HG03521 (cell line): ENCODE measurements around the gene SLC22A31.

Experiments
- ATAC-seq: cut with Tn5 transposase; IDR thresholded peaks from one replicate; pipeline ENCODE4 v1.9.1; 2021; ENCODE audit warnings: mild to moderate bottlenecking, moderate library complexity; ENCODE audit not compliant: unreplicated experiment

SLC22A31 gene

DNA sequence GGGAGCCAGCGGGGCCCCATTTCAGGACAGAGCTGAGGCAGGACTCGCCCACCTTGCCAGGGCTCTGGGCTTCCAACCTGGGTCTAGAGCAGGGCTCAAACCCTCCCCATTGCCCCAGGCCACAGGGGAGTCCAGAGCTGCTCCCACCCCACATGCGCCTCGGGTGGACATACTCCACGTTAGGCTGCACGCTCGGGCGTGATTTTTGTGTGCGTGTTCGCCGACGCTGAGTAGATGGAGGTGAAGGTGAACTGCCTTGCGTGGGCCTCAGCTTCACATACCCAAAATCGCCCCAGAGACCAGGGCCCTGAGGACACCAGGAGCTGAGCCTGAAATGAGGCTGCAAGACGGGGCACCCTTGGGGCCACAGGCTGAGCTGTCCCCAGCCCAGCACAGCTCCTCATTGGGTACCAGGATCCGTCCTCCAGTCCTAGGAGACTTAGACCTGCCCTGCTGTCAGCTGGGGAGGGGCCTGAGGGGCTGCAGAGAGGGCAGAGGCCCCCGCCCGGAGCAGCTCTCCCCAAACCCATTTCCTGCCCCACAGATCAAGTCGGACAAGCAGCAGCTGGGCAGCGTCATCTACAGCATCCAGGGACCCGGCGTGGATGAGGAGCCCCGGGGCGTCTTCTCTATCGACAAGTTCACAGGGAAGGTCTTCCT, 20.6 kb downstream of the SLC22A31 start:
- ATAC-seq = no peak

- no peak for ATAC-seq
These were observed 21.2 kb downstream of the SLC22A31 start for GRCh38 chr16:89179148-89179484.

DNA sequence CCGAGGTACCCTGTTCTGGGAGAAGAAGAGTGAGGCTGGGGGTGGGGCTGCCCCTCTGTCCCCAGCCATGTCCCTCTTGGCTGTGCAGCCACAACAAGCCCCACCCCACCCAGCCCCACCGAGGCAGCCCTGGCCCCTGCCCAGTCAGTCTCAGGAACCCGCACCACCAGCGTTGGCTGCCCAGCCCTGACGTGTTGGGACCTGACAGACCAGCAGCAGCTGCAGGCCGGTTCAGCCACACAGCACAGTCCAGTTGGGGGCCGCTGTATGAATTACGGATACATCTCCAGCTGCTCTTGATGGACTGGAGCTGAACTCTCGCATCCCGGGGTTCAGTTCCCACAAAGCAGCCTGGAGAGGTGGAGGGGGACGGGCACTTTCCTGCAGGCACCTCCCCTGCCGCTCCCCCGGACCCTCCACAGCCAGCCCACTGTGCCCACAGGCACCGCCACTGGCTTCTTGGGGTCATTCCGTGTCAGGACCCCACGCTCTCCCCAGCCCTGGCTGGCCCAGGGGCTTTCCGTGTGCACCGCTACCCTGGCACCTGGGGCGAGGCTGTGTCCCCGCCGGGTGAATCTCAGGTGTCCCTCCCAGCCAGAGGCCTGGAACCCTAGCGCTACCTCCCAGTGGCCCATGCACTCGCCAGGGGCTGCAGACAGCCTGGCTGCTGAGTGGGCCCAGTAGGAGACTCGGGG, 21.7 kb downstream of the SLC22A31 start:
- no peak for ATAC-seq

- no peak for ATAC-seq
These were observed 22.8 kb downstream of the SLC22A31 start for GRCh38 chr16:89177501-89177900.

GRCh38 chr16:89176717-89177116, 23.6 kb downstream of the SLC22A31 start:
- ATAC-seq = no peak

DNA sequence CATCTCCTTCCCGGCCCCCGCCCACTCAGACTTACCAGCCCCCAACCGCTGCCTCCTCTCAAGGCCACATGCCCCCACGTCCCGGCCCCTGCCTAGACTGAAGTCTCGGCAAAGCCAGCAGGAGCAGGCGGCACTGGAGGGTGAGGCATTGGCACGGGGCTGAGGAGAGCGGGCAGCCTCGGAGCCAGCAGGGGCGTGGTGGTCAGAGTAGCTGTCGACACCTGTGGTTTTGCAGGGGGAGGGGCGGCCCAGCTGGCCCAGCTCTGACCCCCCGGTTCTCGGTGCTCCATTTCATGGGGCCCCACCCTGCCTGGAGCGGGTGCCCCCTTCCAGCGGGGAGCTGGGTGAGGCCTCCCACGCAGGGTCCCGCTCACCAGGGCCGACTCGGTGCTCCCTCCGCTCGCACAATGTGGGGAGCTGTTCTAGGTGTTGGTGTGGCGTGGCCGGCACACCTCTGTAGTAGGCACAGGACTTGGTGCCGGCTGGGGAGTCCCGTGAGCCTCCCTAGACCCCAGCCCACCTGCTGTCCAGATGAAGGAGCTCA, 24.1 kb downstream of the SLC22A31 start:
- ATAC-seq = no peak

DNA sequence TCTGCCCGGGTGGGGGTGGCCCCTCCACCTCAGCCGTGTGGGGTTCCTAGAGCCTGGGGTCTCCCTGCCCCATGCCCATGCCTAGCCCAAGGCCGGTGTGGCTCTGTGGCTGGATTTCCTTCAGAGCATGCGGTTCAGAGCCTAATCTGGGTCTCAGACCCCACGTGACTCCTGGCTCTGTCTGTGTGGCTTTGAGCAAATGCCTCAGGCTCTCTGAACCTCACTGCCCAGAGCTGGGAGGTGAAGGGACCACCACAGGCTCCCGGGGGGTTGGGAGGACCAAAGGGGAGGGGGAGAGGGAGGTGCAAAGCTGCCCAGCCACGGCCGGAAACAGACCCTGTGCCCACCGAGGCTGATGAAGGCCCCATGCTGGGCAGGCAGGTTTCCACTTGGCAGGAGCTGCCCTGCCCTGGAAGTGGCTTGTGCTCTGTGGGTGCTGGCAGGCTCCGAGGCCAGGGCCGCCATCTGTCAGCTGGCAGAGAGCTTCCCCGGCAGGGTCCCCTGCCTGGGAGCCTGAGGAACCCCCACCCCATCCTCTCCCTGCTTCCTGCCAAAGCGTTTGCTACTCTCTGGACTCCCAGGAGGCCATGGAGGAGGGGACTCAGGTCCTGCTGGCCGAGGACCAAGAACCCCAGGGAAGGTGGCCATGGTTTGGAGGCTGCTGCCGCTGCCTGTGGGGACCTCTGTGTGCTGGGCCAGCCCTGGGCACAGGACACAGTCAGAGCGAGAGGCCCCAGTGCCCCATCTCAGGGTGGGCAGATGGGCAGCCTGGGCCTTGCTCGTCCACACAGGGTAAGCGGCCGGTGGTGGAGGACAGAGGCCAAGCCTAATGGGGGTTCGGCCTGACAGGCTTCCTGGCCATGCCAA, 24.8 kb downstream of the SLC22A31 start:
- no peak for ATAC-seq

DNA sequence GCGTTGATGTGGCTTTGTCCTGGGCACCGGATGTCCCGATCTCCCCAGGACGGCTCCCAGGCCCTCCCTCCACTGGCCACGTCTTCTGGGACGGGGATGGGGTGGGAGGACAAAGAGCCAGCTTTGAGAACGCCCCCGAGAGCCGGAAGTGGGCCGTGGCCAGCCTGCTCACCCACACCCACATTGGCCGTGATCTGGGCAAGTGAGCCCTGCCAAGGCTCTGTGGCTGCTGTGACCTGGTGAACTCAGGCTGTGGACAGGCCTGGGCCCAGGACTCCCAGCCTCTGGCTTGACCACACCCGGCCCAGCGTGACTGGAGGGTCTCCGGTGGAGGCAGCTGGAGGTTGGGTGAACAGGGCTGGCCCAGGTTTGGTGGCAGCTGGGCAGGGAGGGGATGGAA, 25.5 kb downstream of the SLC22A31 start:
- no peak for ATAC-seq

- ATAC-seq = no peak
These were observed 26.1 kb downstream of the SLC22A31 start for GRCh38 chr16:89174055-89174827.

DNA sequence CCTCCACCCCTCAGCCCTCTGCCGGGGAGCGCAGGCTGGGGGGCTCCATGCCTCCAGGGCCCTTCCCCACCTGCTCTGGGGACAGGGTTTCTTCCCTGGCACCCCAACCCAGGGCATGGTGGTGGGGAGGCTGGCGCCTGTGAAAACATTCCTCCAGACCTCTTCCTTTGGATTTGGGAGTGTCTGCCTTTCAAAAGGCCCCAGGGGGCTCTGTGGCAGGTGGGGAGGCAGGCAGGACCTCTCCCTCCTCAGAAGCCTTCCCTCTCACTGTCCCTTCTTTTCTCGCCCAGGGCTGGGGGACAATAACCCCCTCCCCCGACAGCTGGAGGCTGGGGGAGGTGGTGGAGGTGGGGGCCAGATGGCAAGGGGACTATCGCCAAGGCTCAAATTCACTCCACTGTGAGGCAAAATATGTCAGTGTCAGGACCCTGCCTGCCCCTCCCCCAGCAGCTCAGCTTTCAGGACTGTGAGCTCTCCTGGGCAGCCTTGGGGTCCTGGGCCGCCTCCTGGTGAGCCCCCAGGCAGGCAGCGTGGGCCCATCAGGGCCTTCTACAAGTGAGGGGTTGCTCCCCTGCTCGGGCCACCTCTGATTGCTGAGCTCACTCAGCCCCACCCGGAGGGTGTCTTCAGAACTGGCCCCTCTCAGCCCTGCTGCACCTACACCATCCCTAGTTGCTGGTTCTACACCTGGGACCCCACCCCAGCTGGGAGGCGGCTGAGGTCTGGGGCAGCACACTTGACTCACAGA, 27.0 kb downstream of the SLC22A31 start:
- no peak for ATAC-seq

- ATAC-seq = no peak
These were observed 27.7 kb downstream of the SLC22A31 start for GRCh38 chr16:89172528-89173173.

- ATAC-seq = no peak
These were observed 28.2 kb downstream of the SLC22A31 start for GRCh38 chr16:89172171-89172527.

DNA sequence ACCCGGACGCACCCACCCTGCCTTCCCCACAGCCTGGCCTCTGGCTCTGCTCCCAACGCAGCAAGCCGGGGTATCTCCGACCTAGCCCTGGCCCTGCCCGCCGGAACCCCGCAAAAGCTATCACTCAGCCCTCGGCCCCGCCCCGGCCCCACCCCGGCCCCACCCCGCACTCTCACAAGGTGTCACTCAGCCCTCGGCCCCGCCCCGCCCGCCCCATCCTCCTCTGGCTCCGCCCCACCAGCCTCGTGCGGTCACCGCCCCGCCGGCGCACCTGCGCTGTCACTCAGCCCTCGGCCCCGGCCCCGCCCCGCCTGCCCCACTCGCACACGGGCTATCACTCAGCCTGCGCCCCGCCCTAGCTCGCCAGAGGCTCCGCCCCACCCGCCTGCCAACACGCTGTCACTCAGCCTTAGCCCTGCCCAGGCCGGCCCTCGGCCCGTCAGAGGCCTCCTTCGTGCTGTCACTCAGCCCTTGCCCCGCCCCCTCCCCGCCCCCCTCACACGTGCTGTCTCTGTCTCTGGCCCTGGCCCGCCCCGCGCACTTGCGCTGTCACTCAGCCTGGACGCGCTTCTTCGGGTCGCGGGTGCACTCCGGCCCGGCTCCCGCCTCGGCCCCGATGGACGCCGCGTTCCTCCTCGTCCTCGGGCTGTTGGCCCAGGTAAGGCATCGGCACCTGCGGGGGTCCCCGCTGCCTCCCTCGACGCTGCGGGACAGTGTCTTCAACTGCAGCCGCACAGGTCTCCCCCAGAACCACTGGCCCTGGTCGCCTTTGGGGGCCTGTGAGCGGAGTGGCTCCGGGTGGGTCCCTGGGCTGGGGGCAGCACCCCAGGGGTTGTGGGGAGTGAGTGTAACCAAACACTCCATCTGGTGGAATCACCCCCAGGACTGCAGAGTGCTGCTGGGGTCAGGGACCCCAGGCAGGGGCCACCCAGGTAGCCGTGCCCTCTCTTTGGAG, 28.8 kb downstream of the SLC22A31 start, which contains the start of gene CDH15:
CDH15 (plus strand) TSS at position 533 of the 955 bp plus-strand sequence; CDS start at position 617, 84 bp downstream.
- ATAC-seq = peak; percentile 79

DNA sequence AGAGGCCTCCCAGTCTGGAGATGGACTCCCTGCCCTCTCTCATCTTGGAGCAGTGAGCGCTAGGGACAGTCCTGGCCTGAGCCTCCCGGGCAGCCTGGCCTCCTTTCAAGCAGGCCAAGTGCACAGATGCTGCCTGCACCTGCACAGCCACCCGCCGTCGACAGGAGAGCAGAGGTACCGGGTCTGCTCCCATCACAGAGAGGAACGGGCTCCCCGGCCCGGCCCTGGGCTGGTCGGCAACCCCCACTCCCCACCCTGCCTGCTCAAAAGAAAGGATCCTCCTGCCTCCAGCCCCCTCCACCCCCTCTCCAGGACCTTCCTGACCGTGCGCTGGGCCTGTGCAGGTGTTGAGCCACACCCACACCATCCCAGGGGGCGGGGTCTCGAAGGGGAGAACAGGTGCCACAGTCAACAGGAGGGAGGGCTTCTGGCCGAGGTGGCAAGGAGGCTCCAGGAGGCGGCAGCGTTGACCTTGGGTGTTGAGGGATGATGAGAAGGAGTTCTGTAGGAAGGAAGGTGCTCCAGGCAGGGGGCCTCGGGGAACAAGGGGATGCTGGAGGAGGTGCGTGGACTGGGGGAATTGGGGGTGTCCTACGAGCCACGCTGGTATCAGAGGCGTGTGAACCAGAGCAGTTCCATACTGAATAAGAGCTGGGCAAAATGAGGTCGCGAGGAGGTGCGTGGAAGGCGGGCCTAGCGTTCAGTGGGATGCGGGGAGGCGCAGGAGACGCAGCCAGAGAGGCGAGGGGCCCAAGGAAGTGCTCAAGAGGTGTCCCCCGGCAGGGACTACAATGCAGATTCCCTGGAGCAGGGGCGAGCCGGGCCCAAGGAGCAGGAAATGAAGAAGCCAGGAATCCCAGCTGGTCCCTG, 29.8 kb downstream of the SLC22A31 start:
- no peak for ATAC-seq

- no peak for ATAC-seq
These were observed 30.6 kb downstream of the SLC22A31 start for GRCh38 chr16:89169778-89170177.

DNA sequence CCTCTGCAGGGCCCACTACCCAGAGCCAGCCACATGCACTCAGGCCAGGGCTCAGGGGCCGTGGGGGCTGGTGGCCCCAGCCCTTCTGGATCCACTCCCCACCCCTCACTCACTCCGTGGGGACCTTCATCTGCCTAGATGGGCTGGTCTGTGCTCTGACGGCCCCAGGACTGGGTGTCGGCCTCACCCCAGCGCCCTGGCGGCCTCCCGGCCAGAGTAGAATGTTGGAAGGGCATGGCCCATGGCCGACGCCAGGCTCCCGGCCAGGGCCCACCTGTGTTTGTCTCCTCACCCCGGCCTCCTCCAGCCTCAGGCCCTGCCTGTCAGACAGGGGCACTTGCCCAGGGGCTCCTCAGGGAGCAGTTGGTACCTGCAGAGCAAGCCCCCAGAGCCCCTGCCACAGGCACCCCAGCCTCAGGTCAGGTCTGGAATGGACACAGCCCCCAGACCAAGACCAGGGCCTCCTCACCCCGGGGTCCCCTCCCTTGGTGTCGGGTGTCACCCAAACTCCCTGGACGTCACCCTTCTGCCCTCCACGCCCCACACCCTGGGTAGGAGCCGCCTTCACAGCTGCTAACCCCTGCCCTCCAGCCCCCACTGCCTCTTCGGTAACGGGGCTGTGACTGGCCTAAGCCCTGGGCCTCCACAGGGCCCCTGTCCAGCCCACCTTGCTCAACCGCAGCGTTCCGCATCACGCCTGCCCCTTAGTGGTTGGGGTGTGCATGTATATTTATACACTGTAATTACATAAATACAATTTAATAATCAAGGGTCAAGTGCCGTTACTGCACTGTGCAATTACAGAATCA, 31.8 kb downstream of the SLC22A31 start:
- ATAC-seq = no peak
